NT2/D1 (cell line): ENCODE data around the gene SSR2.

Experiments used
- YY1 ChIP-seq: IDR thresholded peaks from 2 replicates; pipeline ENCODE4 v1.6.1; 2011; ENCODE audit not compliant: insufficient read length, insufficient read depth
- ZNF274 ChIP-seq: IDR thresholded peaks from 2 replicates; pipeline ENCODE4 v1.6.1; 2011; ENCODE audit warnings: mild to moderate bottlenecking, low read depth, low read length

- TF ChIP-seq ZNF274 (no peak), YY1 (no peak)
Observed at GRCh38 chr1:156001021-156001661, 19.6 kb downstream of the SSR2 start.
